GM23338 (cell line): ENCODE data around the gene SMIM26.

Experiments
- CTCF ChIP-seq, 2 experiments: fragments of 200-600 bp in 1 of 2; sonication (generic) in 1 of 2; conservative IDR thresholded peaks; 2 replicates each; pipeline versions ENCODE4 v1.5.1 to v1.6.1; 2016 to 2017; ENCODE audit warnings: antibody characterized with exemption in 2 of 2, low read depth in 2 of 2, mild to moderate bottlenecking in 2 of 2, moderate library complexity in 1 of 2
- REST ChIP-seq: IDR thresholded peaks from one replicate; pipeline ENCODE4 v1.6.1; 2018; ENCODE audit warnings: antibody characterized with exemption; ENCODE audit not compliant: unreplicated experiment

- TF ChIP-seq CTCF (conservative IDR thresholded peaks at IDR 0.05; ENCODE audit: low read depth in 2 of 2): no peak
- no peak for TF ChIP-seq REST
These were observed 4.3 kb downstream of the SMIM26 start for GRCh38 chr20:18571578-18571977.
